NCI-H2029 (cell line): Measurements from ENCODE around the gene IQSEC3.

Source experiments
- DNase-seq: peaks from one replicate; lab custom pipeline; 2025; lab: John Stamatoyannopoulos, UW

Gene IQSEC3

GRCh38 chr12:138898-139534, 72.4 kb downstream of the IQSEC3 start:
- DNase-seq, result no peak

DNA sequence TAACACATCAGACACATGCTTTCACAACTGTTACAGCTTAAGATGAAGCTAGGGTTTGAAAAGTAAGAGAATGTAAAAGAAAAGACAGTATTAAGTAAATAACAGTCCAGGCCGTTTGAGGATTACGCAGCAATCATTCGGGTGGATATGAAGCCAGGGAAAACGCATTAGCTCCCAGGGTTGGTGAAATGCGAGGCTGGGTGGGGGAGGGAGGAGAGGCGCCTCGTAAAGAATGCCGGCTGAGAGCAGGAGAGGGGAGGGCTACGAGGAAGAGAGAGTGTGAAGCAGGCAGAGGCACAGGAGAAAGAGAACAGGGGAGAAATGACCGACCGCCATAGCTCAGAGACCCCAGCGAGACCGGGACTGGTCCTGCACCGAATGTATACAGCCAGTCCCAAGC, 73.0 kb downstream of the IQSEC3 start:
- no peak for DNase-seq

DNA sequence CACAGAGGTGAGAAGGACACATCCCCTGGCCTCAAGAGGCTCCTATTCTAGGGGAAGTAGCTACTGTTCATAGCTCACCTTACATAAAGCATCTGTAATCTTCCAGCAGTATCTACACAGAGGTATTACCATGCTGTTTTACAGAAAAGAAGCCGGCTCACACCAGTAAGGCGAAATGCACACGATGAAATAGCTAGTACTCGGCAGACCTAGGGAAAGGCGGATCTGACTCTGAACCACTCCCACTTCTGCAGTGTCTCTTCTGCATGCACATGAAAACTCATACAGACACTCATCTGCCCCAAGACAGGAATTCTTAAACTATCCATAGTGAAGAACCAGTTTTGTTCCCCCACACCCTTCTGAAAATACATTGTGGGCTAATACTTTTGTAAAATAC, 73.6 kb downstream of the IQSEC3 start:
- no peak for DNase-seq

DNA sequence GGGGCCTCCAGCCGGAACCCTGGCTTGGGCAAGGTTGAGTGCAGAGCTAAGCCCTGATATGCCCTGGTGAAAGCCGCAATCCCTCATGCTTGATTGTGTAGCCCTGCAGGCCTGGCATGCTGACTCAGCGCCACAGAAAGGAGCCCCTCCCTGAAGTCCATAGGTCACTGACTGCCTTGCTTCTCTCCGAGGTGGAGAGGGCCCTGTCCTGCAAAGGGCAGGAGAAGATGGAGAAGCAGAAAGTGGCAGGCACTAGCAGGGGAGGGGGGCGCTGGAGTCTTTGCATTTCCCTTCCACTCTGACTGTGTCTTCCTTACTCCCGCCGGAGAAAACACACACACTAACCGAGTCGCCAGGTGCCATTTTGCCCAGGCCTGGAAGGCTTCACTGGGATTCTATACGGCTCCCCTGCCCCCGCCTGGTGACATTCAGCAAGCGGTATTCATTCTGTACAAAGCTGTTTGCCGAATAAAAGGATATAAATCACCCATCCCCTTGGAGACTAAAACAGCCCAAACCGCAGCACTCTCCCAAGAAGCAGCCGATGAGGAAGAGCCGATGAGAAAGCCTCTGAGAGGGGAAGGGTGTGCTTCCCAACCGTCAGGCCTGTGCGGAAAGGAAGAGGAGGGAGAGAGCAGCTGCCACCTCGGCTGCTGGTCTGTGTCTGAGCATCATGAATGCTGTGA, 77.5 kb downstream of the IQSEC3 start:
- peak; percentile 19 for DNase-seq

- DNase-seq, result peak; percentile 25
Observed at GRCh38 chr12:144650-145284, 78.2 kb downstream of the IQSEC3 start.

DNA sequence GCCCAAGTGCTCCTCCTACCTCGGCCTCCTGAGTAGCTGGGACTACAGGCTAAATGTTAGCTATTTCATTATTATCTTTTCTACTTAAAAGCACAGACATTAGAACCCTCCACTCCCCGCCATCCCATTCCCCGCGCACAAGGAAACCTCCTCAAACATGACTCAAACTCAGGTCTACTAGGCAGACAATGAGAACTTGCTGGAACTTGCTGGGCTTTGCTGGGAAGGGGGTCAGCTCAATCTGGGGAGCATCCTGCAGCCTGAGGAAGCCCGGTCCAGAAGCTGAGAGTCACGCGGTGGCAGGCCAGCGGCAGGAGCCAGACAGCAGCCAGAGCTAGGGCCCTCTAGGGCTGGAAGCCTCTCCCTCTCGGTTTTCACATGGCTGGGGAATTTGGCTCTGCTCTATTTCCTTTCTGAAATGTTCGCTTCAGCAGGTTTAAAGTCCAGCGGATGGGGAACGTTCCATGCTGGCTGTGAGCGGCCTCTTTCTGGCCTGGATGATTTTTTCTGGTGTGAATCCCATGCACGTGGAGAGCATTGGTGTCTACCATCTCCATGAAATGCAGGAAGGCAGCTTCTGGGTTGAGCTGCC, 78.9 kb downstream of the IQSEC3 start:
- no peak for DNase-seq

- no peak for DNase-seq
Observed at GRCh38 chr12:147242-147641, 80.7 kb downstream of the IQSEC3 start.

GRCh38 chr12:148676-149416, 82.3 kb downstream of the IQSEC3 start:
- DNase-seq, result no peak

GRCh38 chr12:151579-151978, 85.0 kb downstream of the IQSEC3 start:
- DNase-seq, result no peak

DNA sequence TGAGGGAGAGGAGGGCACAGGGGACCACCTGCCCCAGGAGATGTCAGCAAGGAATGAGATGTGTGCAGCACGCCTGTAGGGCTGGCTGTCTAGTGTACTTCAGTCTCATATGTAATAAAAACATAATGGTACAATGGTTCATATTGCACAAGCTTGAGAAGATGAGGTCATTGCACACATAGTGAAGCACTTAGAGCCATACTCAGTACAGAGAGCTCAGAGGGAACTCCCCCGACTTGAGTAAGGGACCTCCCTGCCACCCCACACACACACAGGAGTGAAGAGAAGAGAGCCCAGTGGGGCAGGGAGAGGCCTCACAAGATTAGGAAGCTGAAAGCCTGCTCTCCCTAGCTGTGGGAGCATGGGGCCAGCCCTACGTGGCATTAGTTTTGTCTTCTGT, 85.9 kb downstream of the IQSEC3 start:
- peak; percentile 79 for DNase-seq

DNA sequence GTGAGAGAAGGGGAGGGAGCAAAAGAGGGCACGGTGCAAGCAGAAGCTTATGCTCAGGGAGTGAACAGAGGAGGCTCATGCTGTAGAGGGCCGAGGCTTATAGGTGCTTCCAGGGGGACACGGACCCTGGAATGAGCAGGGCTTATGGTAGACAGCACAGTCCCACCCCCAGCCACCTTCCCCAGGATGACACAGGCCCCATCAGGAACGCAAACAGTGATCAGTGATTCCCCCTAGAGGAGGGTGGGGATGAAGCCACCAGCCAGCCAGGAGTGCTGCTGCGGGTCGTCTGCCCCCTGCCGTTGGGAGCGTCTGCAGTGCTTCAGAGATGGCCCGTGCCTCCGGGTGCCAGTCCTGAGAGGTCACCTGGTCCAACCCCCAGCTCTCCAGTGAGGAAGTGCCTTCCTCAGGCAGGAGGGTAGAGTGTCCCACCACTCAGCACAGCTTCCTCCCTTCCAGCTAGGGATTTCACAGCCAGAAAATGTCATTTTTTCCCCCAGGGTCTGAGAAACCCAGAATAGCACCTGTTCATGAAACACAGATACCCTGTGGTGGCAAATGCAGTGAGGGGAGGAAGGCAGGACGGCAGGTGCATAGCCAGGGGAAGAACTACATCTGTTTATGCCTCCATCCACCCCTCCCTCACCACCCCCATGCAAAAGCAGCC, 86.6 kb downstream of the IQSEC3 start:
- DNase-seq, result peak; percentile 61

- DNase-seq, result no peak
Observed at GRCh38 chr12:154058-154457, 87.5 kb downstream of the IQSEC3 start.

DNA sequence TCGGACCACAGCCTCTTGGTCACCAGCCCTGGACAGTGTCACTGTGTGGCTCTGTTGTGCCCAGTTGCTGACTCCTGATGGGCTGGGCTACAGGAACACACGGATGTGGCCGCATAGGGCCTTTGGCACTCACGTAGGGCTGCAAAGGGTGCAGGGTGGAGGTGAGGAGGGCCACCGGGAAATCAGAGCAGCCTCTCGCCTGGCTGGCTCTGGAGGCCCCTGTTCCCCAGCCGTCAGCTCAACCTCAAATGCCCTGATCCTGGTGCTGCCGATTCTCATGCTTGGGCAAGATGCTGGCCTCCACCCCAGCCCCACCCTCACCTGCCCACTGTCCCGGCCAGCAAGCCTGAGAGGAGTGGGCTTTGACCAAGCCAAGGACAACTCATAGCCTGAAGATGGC, 88.4 kb downstream of the IQSEC3 start:
- no peak for DNase-seq

DNA sequence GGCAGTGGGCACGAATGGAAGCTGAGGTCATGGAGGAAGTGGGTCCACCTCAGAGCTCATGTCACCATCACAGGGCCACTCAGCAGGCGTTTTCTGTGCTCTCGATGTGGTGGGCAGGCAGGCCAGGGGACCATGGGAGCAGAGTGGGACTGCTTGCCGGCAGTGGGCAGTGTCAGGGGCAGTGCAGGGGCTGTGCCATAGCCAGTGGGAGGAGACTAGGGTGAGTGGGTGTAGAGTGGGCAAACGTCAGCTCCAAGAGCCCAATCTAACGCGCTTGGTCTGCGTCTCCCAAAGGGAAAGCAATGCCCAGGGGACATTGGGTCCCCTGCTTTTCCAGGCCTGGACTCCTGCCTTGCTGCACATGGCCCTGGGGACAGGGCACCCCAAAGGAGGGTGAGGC, 89.1 kb downstream of the IQSEC3 start:
- DNase-seq, result no peak

GRCh38 chr12:156945-157344, 90.4 kb downstream of the IQSEC3 start:
- DNase-seq, result no peak

DNA sequence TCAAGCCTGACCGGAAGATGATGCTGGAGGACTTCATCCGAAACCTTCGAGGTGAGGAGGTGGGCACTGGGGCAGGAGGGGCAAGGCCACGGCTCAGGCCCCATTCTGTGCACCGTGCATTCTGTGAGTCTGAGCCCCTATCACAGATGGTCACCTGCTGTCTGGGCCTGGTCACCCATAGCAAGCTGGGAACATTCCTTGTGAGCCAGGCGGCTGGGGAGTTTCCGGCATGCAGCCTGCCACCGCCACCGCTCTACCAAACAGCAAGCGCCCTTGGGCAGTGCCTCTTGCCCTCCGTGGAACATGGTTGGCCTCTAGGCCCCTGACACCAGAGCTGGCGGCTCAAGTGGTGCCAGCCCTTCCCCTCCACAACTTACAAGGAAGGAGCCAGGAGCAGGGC, 91.1 kb downstream of the IQSEC3 start:
- DNase-seq, result no peak

DNA sequence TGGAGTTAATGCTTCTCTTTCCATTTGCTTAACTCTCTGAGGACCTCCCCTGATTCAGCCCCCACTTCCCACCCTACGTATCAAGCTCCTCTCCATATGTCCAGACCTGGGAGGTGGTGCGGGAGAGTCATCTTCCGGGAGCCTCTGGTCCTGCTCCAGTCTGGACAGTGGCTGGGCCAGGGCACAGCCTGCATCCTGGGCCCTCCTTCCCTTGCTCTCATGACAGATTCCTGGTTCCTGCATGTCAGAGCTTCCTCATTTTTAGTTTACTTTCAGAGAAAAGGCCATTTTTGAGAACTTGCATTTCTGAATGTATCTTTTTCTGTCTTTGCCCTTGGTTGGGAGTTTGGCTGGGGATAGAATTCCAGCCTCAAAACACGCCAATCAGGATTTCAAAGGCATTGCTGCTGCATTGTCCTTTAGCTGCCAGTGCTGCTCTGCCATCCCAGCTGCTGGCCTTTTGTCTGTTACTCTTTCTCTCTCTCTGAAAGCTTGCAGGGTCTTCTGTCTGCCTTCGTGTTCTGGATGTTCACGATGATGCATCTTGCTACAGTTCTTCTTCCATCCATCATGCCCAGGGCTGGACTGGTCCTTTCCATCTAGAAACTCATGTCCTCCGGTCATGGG, 92.7 kb downstream of the IQSEC3 start:
- no peak for DNase-seq

- no peak for DNase-seq
Observed at GRCh38 chr12:160858-161257, 94.3 kb downstream of the IQSEC3 start.

GRCh38 chr12:161823-162222, 95.3 kb downstream of the IQSEC3 start:
- no peak for DNase-seq

GRCh38 chr12:162467-163307, 96.1 kb downstream of the IQSEC3 start:
- DNase-seq, result no peak
